GM12878 (cell line): ENCODE results near the gene GBX1.

Experiments
- CTCF ChIP-seq, 3 experiments: IDR thresholded peaks in 2 of 3; conservative IDR thresholded peaks in 1 of 3; 2 replicates each; pipeline ENCODE4 v1.5.1; 2011; ENCODE audit warnings: low read depth in 3 of 3, low read length in 3 of 3, mild to moderate bottlenecking in 3 of 3, control low read depth in 2 of 3, moderate library complexity in 2 of 3, inconsistent platforms in 1 of 3, mixed read lengths in 1 of 3; ENCODE audit not compliant: control insufficient read depth in 2 of 3, insufficient read depth in 1 of 3; ENCODE audit errors: extremely low read depth in 1 of 3
- FOXM1 ChIP-seq: IDR thresholded peaks from 2 replicates; pipeline ENCODE4 v1.6.1; 2012; ENCODE audit warnings: low read depth, mild to moderate bottlenecking, inconsistent platforms, low read length, moderate library complexity
- NR2C2 ChIP-seq: IDR thresholded peaks from 2 replicates; pipeline ENCODE4 v1.6.1; 2011; ENCODE audit warnings: borderline replicate concordance, low read depth; ENCODE audit not compliant: control insufficient read depth, insufficient read length
- RCOR1 ChIP-seq: conservative IDR thresholded peaks from 2 replicates; pipeline ENCODE4 v1.6.1; 2012; ENCODE audit warnings: low read depth, low read length, improper control_type of control experiment

DNA sequence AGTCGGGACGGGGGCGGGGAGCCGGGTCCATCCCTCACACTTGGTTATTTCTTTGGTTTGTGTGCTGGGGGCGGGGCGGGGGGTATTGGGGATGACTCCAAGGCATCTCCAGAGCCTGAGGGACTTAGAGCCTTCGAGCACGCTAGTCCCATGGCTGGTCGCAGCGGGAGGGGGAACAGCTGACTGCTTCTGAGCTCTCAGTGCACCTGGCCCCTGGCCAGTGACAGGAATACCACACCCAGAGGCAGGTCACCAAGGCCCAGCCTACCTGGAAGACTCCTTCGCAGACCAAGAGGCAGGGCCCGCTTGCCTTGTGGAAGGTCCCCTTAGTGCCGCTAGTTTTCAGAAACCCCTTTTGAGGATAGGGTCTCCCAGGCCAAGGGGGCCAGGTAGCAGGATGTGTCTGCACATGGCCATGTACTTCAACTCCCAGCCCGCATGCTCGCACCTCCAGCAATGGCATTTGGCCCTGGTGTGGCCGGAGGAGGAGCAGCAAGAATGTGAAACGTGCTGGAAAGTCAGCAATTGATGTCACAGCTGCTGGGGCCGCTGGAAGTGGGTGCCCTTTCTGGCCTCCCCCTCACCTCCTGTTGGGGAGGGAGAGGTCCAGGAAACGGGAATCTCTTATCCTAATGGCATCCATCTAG lies 40.9 kb downstream of the GBX1 start:
- TF ChIP-seq NR2C2 (no peak), RCOR1 (no peak), FOXM1 (no peak), CTCF (IDR thresholded peaks at IDR 0.05 in 2 of 3, conservative IDR thresholded peaks at IDR 0.05 in 1 of 3; ENCODE audit: control insufficient read depth in 2 of 3, extremely low read depth in 1 of 3, insufficient read depth in 1 of 3, low read depth in 3 of 3, low read length in 3 of 3) (no peak)
